ENCODE measurements around the gene UPF1.

The UPF1 gene

DNA sequence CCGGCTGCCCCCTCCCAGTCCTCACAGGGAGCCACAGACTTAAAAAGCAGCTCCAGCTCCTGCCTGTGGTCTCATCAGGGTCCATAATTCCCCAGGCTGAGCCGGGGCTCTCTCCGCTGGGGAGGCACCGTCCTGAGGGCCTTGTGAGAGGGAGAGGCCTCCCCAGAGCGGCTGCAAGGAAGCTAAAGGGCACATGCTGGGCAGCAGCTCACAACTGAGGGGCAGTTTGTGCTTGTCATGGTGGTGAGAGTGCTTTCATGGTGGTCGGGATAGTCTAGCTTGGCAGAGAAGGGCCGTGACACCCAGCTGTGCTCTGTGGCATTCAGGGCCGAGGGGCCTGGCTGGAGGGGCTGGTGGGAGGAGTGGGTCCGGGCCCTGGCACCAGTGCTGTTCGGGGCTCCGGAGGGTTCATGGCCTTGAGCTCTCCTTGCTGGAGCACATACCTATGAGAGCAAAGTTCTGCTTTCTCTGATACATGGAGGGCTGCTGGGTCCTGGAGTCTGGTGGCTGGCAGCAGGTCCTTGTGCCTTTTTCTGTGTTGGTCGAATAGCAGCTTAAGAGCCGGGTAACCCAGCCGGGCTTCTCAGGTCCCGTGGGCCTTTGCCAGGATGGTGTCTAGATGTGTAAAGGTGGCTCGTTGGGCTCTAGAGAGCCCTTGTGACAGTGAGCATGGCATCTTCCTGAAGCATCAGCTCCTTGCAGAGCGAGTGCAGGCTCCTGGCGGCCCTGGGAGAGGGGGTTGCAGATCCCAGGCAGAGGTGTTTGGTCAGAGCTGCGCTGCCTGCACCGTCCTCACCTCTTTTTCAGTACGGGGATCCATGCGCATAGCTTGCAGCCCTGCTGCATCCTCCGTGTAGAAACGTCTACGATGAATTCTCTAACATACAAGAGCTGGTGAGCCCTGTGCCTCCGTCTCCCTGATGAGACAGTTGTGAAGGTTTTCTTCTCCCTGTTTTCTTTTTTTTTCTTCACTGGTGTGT is 8.8 kb downstream of the UPF1 start:
- FAIRE-seq, result no peak

DNA sequence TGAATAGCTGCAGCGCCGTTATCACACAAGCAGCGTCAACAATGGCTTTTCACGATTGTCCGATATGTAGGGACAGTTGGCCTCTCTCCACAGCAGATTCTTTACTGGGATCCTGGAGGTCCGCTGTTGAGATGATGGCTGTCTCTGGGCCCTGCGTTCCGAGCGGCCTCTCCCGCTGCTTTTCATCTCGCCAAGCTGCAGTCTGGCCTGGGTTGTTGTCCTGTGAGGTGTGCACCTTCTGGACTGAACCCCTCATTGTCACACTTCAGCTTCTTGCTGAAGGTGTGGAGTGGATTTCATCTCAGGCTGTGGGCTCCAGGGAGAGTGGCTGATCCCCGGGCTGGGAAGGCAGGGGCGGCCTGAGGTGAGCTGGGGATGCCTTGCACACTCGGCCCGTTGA is 9.6 kb downstream of the UPF1 start:
- no peak for FAIRE-seq

DNA sequence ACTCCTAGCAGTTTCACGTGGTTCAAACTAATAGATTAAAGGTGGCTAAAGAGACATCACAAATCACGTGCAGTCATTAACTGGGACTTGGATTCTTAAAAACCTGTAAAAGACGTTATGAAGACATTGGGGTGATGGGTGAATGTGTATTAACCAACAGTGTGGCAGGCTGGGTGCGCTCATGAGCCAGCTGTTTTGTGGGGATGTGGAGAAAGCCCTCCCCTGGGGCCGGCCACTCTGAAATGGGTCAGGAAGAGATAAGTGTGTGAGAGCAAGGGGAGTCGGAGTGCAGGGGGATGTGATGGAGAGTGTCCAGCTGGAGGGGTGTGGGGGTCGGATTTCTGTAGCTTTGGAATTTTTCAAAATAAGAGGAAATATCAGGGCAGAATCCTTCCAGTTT is 10.4 kb downstream of the UPF1 start:
- FAIRE-seq, result no peak

DNA sequence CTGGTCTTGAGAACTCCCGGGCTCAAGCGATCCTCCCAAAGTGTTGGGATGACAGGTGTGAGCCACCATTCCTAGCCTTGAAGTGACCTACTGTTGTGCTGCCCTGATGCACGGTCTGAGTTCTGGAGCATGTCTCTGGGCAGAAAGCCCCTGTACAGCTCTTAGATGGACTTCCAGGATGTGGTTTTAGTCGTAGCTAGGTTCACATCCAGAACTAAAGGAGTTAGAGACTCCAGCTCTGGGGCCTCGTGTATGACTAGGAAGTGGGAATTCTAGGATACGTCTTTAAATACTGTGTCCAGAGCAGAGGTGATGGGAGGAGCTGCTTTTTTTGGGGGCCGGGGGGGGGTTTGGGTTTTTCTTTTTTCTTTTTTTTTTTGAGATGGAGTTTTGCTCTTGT is 12.2 kb downstream of the UPF1 start:
- no peak for FAIRE-seq

DNA sequence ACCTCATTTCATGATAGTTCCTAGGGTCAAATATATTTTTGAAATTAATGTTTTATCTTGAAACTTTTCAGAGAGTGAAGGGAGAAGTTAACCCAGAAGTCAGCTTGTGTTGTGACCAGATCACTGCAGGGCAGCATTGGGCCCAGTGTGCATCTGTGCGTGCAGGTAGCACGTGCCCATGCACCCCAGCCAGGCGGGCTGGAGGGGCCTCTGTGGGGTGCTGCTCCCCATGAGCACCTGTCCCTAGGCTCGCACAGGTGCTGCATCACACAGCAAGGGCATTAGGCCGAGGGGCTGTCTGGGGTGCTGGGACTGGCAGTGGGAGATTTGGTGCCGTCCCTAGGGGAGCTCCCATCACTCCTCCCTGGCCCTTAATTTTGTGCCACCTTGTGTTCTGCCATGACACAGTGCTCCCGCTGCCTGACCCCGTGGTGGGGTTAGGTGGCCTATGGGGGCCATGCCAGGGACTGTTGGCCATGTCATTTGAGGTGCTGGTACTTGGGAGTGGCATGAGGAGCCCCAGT is 13.1 kb downstream of the UPF1 start:
- FAIRE-seq, result no peak

DNA sequence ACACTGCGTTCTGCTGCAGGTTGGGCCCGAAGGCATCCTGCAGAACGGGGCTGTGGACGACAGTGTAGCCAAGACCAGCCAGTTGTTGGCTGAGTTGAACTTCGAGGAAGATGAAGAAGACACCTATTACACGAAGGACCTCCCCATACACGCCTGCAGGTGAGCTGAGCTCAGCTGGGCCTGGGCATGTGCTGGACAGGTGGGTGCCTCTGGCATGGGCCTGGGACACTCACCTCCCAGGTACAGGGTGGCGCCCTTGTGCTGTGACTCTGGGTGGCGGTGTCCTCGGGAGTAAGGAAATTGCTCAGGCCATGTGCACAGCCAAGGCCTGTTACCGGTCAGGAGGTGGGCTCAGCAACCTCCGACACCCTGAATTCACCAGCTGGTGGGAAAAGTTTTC is 14.2 kb downstream of the UPF1 start:
- FAIRE-seq, result no peak

DNA sequence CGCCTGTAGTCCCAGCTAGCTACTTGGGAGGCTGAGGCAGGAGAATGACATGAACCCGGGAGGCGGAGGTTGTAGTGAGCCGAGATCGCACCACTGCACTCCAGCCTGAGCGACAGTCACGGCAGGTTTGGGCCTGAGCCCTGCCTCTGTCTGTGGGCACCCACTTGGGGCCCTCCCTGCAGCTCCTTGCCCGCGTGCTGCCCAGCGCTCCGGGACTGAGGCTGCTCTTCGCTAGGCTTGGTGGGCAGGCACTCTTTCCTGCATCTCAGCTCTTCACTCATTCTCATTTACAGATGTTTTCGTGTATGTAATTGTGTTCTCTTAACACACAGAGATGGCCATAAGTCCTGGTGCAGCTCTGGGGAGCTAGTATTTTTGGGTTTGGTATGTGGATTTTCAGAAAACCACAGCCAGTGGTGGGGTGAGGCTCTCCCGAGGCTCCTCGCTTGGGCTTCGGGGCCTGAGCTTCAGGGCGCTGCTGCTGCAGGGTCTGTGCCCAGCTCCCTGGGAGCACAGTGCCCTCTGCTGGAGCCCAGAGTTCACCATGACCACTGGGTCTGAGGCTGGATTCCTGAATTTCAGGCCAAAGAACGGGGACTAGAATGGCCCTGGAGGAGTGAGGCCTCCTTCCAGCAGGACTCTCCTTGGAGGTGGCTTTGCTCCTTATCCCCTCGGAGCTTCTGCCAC is 15.2 kb downstream of the UPF1 start:
- FAIRE-seq, result no peak

DNA sequence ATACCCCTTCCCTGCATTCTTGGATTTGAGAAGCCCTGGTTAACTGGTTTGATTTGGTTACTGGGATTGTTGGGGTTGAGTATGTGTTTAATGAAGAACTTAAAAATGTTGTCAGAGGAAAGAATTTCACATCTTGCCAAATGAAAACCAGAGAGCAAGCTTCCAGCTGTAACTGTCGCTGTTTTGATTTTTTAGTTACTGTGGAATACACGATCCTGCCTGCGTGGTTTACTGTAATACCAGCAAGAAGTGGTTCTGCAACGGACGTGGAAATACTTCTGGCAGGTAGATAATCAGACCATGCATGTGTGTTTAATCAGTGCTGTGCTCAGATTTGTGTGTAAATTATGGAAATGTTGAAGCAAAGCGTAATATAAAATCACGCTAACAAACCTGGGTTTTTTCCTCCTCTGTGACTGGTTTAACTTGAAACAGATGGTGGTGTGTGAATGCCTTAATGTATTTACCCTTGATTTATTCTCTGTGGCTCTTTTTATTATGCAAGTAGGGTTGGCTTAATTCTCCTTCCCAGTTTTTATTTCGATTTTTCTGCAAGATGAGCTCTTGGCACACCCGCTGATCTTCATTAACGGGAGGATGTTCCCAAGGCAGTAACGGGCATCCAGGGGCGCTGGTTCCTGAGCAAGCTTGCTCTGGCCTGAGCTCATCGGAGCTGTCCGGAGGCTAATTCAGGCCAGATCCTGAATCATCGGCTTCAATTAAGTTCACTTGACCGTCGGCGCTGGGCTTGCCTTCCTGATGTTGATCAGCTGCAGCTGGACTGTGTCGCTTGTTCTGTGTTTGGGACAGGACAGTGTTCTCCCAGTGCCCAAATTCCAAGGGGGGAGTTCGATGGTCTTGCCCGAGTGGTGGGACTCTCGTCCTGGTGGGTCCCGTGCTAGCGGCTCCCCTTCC is 16.0 kb downstream of the UPF1 start:
- FAIRE-seq, result peak; percentile 85

DNA sequence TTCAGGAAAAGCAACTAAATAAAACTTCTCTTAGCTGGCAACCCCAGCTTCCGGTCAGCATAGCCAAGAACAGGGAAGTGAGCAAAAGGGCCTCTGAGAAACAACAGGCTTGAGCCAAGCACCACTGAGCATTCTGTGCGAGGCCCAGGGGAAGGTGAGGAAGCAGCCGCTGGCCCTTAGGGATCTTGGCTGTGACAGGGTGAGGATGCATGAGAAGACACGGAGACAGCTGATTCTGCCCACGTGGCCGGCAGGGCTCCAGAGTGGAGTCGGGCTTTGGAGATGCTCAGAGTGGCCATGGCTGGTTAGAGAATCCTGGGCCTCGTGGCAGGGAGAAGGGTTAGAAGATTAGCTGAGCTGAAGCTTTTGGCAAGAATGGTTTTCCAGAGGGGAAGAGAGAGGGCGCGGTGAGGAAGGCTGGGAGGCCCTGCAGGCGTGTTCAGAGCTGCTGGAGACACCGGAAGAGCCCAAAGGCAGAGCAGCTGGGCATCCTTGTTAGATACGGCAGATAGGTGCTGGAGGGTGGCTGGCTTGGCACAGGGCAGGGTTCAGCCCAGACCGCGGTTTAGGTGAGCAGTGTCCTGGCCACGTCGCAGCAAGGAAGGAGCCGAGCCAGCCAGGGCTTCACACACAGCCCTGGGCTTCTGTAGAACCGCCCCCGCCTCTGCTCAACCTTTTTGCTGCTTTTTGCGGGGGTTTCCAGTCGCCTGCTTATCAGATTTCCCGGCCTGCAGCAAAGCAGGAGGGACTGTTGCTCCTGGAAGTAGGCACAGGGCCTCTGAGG is 17.3 kb downstream of the UPF1 start:
- no peak for FAIRE-seq

DNA sequence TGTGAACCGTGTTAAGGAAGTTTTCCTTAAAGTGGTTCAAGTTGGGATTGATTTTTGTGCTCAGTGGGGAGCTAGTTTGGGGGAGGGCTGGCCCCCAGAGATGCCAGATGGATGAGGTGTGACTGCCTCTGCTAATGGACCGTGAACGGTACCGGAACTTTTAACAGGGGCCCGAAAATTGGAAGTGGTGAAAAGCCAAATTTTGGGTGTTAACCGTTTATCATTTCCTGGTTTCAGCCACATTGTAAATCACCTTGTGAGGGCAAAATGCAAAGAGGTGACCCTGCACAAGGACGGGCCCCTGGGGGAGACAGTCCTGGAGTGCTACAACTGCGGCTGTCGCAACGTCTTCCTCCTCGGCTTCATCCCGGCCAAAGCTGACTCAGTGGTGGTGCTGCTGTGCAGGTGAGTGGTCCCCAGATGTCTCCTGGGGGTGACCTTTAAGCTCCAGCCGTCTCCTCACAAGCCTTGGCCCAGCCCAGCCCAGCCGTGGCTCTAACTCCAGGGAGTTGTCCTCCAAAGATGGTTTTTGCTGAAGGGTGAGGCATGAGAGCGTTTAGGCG is 18.2 kb downstream of the UPF1 start:
- no peak for FAIRE-seq

DNA sequence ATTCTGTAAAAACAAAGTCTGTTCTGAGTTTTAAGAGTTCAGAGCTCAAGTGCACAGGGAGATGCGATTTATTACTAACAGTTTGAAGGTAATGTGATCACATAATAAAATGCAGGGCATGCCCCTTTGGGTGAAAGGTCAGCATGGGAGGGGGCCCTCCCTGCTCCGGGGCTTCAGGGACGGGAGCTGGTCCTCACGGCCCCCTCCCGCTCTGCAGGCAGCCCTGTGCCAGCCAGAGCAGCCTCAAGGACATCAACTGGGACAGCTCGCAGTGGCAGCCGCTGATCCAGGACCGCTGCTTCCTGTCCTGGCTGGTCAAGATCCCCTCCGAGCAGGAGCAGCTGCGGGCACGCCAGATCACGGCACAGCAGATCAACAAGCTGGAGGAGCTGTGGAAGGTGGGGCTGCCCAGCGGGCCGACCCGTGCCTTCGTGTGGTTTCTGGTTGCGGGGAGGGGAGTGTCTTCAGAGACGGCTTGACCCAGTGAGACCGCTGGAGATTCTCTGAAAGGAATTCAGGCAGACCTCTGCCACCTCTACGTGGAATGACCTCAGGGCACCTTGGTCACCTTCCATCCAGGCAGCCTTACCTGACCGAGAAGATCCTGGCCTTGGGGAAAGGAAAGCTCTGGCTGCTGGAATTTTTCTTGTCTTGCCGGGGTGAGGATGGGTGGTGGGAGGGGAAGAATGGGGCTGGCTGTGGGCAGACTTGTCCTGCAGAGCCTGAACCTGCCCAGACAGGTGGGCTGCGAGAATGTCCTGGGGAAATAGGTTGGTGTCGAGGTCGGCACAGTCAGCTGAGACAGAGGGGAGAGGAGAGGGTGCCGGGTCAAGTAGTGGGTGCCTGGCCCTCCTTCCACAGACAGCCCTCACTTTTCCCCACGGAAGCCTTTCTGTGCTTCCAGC is 19.0 kb downstream of the UPF1 start:
- no peak for FAIRE-seq

DNA sequence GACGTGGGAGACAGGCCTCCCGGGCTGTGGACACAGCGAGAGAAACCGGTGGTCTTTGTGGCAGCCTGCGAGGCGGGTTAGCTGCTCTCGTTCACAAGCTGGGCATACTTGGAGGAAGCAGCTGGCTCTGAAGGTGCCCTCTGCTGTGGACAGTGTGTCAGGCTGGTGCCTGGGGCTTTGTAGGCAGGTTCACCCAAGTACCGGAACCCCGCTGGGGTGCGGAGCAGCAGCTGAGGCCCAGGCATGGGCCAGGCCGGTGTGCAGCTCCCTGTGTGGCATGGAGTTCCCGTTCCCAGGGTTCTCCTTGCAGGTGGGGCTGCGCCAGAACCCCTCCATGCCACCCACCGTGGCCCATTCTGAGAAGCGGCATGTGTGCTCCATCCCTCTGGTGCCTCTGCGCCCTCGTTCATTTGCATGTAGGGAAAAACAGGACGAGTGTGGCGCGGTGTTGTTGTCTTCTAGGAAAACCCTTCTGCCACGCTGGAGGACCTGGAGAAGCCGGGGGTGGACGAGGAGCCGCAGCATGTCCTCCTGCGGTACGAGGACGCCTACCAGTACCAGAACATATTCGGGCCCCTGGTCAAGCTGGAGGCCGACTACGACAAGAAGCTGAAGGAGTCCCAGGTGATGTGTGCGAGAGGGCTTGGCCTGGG is 20.0 kb downstream of the UPF1 start:
- no peak for FAIRE-seq

DNA sequence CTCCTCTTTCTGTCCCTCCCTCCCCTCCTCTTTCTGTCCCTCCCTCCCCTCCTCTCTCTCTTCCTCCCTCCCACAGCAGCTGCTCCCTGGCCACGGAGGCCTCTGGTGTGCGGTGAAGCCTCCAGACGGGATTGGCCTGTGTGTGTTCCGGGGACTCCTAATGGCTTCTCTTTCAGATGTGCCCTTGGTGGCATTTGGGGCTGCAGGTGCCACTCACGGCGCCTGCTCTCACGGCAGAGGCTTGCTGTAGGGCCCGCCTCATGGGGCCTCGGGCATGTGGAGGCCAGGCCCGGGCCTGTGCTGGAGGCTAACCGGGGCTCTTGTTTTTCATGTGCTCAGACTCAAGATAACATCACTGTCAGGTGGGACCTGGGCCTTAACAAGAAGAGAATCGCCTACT is 20.9 kb downstream of the UPF1 start:
- FAIRE-seq, result no peak

DNA sequence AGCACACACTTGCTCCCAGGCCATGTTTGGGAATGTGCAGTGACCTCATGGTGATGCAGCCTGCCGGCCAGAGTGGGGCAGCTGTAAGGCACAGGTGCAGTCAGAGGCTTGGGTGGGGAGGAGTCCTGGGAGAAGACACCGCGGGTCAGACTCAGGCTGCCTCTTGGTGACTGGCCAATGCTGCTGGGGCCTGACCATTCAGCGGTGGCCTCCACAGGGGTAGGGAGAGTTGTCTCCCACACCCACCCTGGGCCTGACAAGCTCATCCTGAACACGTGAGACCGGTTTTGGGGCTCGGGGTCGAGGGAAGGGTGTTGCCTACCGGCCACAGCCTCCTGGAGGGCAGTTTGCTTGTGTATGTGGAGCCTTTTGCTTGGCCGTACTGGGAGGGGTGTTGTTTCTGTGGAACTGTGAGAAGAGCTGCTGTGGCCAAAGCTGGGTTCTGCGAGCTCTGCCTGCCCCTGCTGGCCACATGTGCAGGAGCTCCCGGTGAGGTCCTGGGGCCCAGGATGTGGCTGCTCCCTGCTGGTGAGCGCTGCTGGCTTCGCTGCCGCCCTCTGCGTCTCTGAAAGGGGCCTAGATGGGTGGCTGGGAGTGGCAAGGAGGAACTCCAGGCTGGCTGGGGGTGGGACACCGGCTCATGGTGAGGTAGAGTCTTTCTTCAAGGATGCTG is 22.1 kb downstream of the UPF1 start:
- no peak for FAIRE-seq

DNA sequence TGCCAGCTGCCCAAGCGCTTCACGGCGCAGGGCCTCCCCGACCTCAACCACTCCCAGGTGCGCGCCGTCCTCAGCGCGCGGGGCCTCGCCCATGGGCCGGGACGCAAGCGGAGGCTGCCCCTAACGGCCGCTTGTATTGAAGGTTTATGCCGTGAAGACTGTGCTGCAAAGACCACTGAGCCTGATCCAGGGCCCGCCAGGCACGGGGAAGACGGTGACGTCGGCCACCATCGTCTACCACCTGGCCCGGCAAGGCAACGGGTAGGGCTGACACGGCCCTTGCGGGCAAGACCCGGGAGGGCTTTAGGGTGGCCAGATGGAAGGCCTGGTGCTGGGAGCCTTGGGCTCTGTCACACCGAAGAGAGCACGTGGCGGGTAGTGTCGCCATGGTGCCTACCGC is 23.2 kb downstream of the UPF1 start:
- no peak for FAIRE-seq

DNA sequence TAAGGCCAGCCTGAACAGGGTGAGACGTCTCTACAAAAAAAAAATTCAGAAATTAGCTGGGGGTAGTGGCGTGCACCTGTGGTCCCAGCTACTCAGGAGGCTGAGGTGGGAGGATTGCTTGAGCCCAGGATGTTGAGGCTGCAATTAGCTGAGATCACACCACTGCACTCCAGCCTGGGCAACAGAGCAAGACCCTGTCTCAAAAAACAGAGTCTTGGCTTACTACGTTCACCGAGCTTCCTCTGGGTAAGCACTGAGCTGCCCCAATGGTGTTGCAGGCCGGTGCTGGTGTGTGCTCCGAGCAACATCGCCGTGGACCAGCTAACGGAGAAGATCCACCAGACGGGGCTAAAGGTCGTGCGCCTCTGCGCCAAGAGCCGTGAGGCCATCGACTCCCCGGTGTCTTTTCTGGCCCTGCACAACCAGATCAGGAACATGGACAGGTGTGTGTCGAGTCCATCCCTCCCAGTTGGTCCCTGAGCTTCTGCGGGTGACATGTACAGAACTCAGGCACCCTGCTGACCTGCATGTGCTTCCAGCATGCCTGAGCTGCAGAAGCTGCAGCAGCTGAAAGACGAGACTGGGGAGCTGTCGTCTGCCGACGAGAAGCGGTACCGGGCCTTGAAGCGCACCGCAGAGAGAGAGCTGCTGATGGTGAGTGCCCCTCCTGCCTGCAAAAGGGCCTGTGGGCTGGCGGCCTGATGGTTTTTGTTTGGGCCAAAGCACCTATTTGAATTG is 24.1 kb downstream of the UPF1 start:
- FAIRE-seq, result no peak

DNA sequence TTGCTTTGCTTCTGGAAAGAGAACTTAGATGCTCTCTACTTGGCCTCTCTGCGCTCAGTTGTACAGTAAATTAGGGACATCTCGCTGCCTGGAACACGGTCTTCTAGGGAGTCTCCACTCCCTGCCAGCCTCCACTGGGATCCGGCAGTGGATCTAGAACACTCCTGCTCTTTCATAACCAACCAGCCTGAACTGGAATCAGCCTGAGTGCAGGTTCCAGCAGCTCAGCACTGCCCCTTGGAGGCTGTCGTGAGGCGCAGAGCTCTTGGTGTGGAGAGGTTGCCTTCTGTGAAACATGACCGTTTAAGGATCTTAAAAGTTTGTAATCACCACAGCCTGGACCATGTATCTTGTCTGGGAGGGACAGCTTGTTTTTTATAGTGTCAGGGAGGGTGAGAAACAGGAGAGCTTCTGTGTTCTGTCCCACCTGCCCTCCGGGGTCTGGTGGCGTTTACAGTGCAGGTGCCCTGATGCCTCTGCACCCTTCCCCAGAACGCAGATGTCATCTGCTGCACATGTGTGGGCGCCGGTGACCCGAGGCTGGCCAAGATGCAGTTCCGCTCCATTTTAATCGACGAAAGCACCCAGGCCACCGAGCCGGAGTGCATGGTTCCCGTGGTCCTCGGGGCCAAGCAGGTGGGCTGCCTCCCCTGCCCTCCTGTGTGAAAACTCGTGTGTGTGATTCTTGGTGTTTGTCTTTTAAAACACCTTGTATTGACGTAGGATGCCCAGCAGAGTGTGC is 24.8 kb downstream of the UPF1 start:
- FAIRE-seq, result no peak

DNA sequence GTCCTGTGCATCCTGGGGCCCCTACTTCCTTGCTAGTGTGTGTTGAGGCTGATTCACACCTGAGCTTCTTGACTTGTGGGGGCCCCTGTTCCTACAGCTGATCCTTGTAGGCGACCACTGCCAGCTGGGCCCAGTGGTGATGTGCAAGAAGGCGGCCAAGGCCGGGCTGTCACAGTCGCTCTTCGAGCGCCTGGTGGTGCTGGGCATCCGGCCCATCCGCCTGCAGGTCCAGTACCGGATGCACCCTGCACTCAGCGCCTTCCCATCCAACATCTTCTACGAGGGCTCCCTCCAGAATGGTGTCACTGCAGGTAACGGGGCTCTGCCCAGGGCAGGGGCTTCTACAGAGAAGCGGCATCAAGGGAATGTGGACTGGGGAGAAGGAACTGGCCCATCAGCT is 25.5 kb downstream of the UPF1 start:
- FAIRE-seq, result no peak

Data from islet of Langerhans (tissue), 1 donor.